PFSK-1 (cell line): ENCODE data around the gene MTCL3.

Source experiments
- POLR2AphosphoS5 ChIP-seq: IDR thresholded peaks from 2 replicates; pipeline ENCODE4 v1.6.1; 2012; ENCODE audit warnings: low read depth, mild to moderate bottlenecking, control low read depth, low read length, moderate library complexity
- SIN3A ChIP-seq: IDR thresholded peaks from 2 replicates; pipeline ENCODE4 v1.6.1; 2012; ENCODE audit warnings: mild to moderate bottlenecking, low read length, moderate library complexity, borderline replicate concordance; ENCODE audit not compliant: insufficient read depth
- TAF1 ChIP-seq: IDR thresholded peaks from 2 replicates; pipeline ENCODE4 v1.6.1; 2012; ENCODE audit warnings: low read length, control low read depth, borderline replicate concordance; ENCODE audit not compliant: insufficient read depth
- TF ChIP-seq, protein P1 (sequence below), 2 experiments: IDR thresholded peaks; 2 replicates each; pipeline versions ENCODE4 v1.6.1 to v1.8.0; 2011 to 2012; ENCODE audit warnings: low read depth in 2 of 2, low read length in 2 of 2, control low read depth in 1 of 2, inconsistent platforms in 1 of 2, mild to moderate bottlenecking in 1 of 2, moderate library complexity in 1 of 2; ENCODE audit not compliant: insufficient read depth in 1 of 2

DNA sequence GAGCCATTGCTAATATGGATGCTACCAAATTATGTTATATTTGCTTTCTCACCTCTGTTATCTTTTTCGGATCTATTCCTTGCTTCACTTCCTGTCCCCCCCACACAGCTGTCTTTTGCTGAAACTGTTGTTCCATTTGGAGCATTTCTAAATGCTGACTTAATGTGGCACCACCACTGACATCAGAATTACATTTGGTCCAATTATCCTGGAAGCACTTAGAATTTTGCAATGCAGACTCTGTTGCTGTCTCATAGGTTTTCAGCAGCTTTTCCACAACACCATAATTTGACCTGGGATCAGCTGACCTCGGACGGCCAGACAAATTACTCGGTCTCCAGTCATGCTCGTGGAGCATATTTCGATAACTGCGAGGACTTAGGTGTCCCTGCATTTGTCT, 72.8 kb downstream of the MTCL3 start:
- TF ChIP-seq SIN3A (no peak), POLR2AphosphoS5 (no peak), TAF1 (no peak)
- TF ChIP-seq, protein P1, sequence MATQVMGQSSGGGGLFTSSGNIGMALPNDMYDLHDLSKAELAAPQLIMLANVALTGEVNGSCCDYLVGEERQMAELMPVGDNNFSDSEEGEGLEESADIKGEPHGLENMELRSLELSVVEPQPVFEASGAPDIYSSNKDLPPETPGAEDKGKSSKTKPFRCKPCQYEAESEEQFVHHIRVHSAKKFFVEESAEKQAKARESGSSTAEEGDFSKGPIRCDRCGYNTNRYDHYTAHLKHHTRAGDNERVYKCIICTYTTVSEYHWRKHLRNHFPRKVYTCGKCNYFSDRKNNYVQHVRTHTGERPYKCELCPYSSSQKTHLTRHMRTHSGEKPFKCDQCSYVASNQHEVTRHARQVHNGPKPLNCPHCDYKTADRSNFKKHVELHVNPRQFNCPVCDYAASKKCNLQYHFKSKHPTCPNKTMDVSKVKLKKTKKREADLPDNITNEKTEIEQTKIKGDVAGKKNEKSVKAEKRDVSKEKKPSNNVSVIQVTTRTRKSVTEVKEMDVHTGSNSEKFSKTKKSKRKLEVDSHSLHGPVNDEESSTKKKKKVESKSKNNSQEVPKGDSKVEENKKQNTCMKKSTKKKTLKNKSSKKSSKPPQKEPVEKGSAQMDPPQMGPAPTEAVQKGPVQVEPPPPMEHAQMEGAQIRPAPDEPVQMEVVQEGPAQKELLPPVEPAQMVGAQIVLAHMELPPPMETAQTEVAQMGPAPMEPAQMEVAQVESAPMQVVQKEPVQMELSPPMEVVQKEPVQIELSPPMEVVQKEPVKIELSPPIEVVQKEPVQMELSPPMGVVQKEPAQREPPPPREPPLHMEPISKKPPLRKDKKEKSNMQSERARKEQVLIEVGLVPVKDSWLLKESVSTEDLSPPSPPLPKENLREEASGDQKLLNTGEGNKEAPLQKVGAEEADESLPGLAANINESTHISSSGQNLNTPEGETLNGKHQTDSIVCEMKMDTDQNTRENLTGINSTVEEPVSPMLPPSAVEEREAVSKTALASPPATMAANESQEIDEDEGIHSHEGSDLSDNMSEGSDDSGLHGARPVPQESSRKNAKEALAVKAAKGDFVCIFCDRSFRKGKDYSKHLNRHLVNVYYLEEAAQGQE (IDR thresholded peaks at IDR 0.05; ENCODE audit: insufficient read depth in 1 of 2, low read depth in 2 of 2, low read length in 2 of 2) = no peak
